HepG2 (cell line): ENCODE data around the gene PLCB4. TPM values are rescaled to one million over a fixed set of nuclear protein-coding genes. Genes with fewer than 3 reads are reported as not detected.

Source experiments
- ATAC-seq: fragments of 200-7000 bp; cut with Tn5 transposase; 3 replicates; pipeline ENCODE4 v1.9.1; 2020; ENCODE audit warnings: mild to moderate bottlenecking, moderate library complexity
- BruUV-seq: library from RNA; stranded (reverse); fragments of 400-500 nt; replicated peaks from 2 replicates; lab custom pipeline; 2021; lab: Mats Ljungman, UMichigan
- CTCF ChIA-PET: fragments of 300-600 bp; formaldehyde crosslinking; extraction: SDS; loops from one replicate; lab custom pipeline; 2021; ENCODE audit warnings: low total read pairs, inconsistent platforms, low intra/inter-chr PET ratio; lab: Yijun Ruan, JAX
- POLR2A ChIA-PET: fragments of 350-600 bp; sonication (Branson Sonifier 250); formaldehyde crosslinking; loops from one replicate; lab custom pipeline; 2020; ENCODE audit warnings: antibody characterized with exemption, inconsistent platforms; lab: Yijun Ruan, JAX
- DNase-seq: peaks from one replicate; pipeline ENCODE4 v3.0.0-alpha.2; 2015; ENCODE audit warnings: low spot score
- FAIRE-seq: peaks from 3 replicates; lab custom pipeline; 2011; peaks lifted over from hg19 to GRCh38; lab: Jason Lieb, UNC
- H2AFZ ChIP-seq: one replicate; pipeline ENCODE4 v1.6.1; 2011; ENCODE audit warnings: low read length, inconsistent platforms
- H3K27ac ChIP-seq: fragments of 300-600 bp; 3 replicates; pipeline ENCODE4 v1.8.0; 2011; ENCODE audit warnings: mixed run types, mild to moderate bottlenecking, mixed read lengths, low read length, inconsistent platforms; ENCODE audit not compliant: insufficient read depth; ENCODE audit errors: extremely low read length
- H3K27me3 ChIP-seq, 2 experiments: fragments of 200-600 bp in 1 of 2; 2 replicates in 1 of 2; 3 replicates in 1 of 2; pipeline versions ENCODE4 v1.6.0 to v1.8.0; 2011; ENCODE audit warnings: low read length in 2 of 2, mild to moderate bottlenecking in 2 of 2, moderate library complexity in 2 of 2, inconsistent platforms in 1 of 2; ENCODE audit not compliant: insufficient read depth in 2 of 2, control insufficient read depth in 1 of 2
- H3K36me3 ChIP-seq, 2 experiments: fragments of 200-600 bp in 1 of 2; replicated peaks in 1 of 2; 2 replicates in 1 of 2; 3 replicates in 1 of 2; pipeline versions ENCODE4 v1.5.1 to v1.8.0; 2011; ENCODE audit warnings: low read length in 2 of 2, inconsistent platforms in 1 of 2; ENCODE audit not compliant: insufficient read depth in 2 of 2, control insufficient read depth in 1 of 2
- H3K4me1 ChIP-seq: 2 replicates; pipeline ENCODE4 v1.5.1; 2012; ENCODE audit warnings: low read length, inconsistent platforms; ENCODE audit not compliant: insufficient read depth
- H3K4me2 ChIP-seq: 2 replicates; pipeline ENCODE4 v1.6.0; 2011; ENCODE audit warnings: low read depth, low read length, inconsistent platforms
- H3K4me3 ChIP-seq, 3 experiments: fragments of 200-600 bp in 1 of 3; sonication (generic), shearing (Covaris generic) in 1 of 3; replicated peaks in 1 of 3; 2 replicates each; pipeline ENCODE4 v1.5.1; 2011 to 2016; ENCODE audit warnings: low read length in 3 of 3, inconsistent platforms in 2 of 3, low read depth in 2 of 3, mild to moderate bottlenecking in 2 of 3, control low read depth in 1 of 3, mixed read lengths in 1 of 3; ENCODE audit not compliant: insufficient read depth in 1 of 3
- H3K79me2 ChIP-seq: one replicate; pipeline ENCODE4 v1.6.1; 2011; ENCODE audit warnings: low read length, inconsistent platforms; ENCODE audit not compliant: insufficient read depth
- H3K9ac ChIP-seq: 2 replicates; pipeline ENCODE4 v1.6.0; 2011; ENCODE audit warnings: mild to moderate bottlenecking, low read depth, low read length, inconsistent platforms; ENCODE audit not compliant: insufficient read depth
- H3K9me3 ChIP-seq: 2 replicates; pipeline ENCODE4 v1.5.1; 2012; ENCODE audit warnings: mild to moderate bottlenecking, low read length
- H4K20me1 ChIP-seq: 2 replicates; pipeline ENCODE4 v1.6.0; 2011; ENCODE audit warnings: inconsistent platforms, mild to moderate bottlenecking, low read length, moderate library complexity; ENCODE audit not compliant: insufficient read depth
- BRD4 ChIP-seq: sonication (generic); formaldehyde crosslinking; IDR thresholded peaks from 2 replicates; pipeline ENCODE4 v1.4.0; 2020; ENCODE audit warnings: missing genetic modification reagents
- CBFB ChIP-seq: sonication (generic); formaldehyde crosslinking; IDR thresholded peaks from 2 replicates; pipeline ENCODE4 v1.4.0; 2020; ENCODE audit warnings: missing genetic modification reagents
- CREBL2 ChIP-seq: sonication (generic); formaldehyde crosslinking; IDR thresholded peaks from 2 replicates; pipeline ENCODE4 v1.8.1; 2023; ENCODE audit warnings: missing genetic modification reagents, mild to moderate bottlenecking, borderline replicate concordance
- IKZF4 ChIP-seq: sonication (generic); formaldehyde crosslinking; IDR thresholded peaks from 2 replicates; pipeline ENCODE4 v1.5.1; 2020; ENCODE audit warnings: borderline replicate concordance, mild to moderate bottlenecking, low read depth, missing genetic modification reagents; ENCODE audit errors: not compliant biosample characterization
- KAT2B ChIP-seq: fragments of 150-350 bp; IDR thresholded peaks from 2 replicates; pipeline ENCODE4 v1.6.1; 2014; ENCODE audit warnings: low read depth, low read length, borderline replicate concordance
- KDM1A ChIP-seq: IDR thresholded peaks from 2 replicates; pipeline ENCODE4 v1.6.1; 2016; ENCODE audit warnings: missing compliant biosample characterization
- KLF11 ChIP-seq: IDR thresholded peaks from 2 replicates; pipeline ENCODE4 v1.6.1; 2016; ENCODE audit warnings: missing compliant biosample characterization
- NR1H2 ChIP-seq: sonication (generic); formaldehyde crosslinking; IDR thresholded peaks from 2 replicates; pipeline ENCODE4 v1.8.1; 2022; ENCODE audit warnings: low read depth, missing genetic modification reagents, borderline replicate concordance
- SP5 ChIP-seq: IDR thresholded peaks from 2 replicates; pipeline ENCODE4 v1.6.1; 2016; ENCODE audit warnings: low read depth, borderline replicate concordance
- ZFP62 ChIP-seq: sonication (generic); formaldehyde crosslinking; IDR thresholded peaks from 2 replicates; pipeline ENCODE4 v1.4.0; 2020; ENCODE audit warnings: missing genetic modification reagents
- ZMYM4 ChIP-seq: sonication (generic); formaldehyde crosslinking; IDR thresholded peaks from 2 replicates; pipeline ENCODE4 v1.8.1; 2023; ENCODE audit warnings: mild to moderate bottlenecking, missing genetic modification reagents
- ZNF501 ChIP-seq: sonication (generic); formaldehyde crosslinking; IDR thresholded peaks from 2 replicates; pipeline ENCODE4 v1.5.1; 2020; ENCODE audit warnings: mild to moderate bottlenecking, moderate library complexity, missing genetic modification reagents
- ZNF510 ChIP-seq: sonication (generic); formaldehyde crosslinking; IDR thresholded peaks from 2 replicates; pipeline ENCODE4 v1.4.0; 2020; ENCODE audit warnings: low read depth, mild to moderate bottlenecking, missing genetic modification reagents
- WGBS: methylation state at CpG from one replicate; pipeline ENCODE4 v1.1.6; 2017; ENCODE audit warnings: low lambda C conversion rate; 5-methylcytosine and 5-hydroxymethylcytosine counted together
- in situ Hi-C: cut with HindIII; loops from 2 replicates; pipeline ENCODE4 v1.10.0; 2017; ENCODE audit warnings: low pct_unique_long_range_greater_than_20kb; ENCODE audit not compliant: extremely low pct_ligation_motif_present
- intact Hi-C: fragments of 100-400 bp; cut with micrococcal nuclease; formaldehyde crosslinking; loops from one replicate; pipeline ENCODE4 v1.10.0; 2022; ENCODE audit not compliant: unreplicated experiment
- polyA plus RNA-seq, 8 experiments: library from polyadenylated mRNA; depleted of rRNA in 3 of 8; stranded (reverse) in 7 of 8; unstranded in 1 of 8; fragments of >200 nt; fragmentation: Illumina TruSeq in 4 of 8; extraction: Trizol in 4 of 8; gene quantifications; 2 replicates each; pipeline versions ENCODE4 v1.2.1 to v1.2.3, GENCODE V29; 2011 to 2016; ENCODE audit warnings: low read depth in 4 of 8, missing spikeins in 1 of 8, mixed read lengths in 1 of 8; ENCODE audit not compliant: insufficient read depth in 1 of 8
- total RNA-seq, 5 experiments: library from RNA; depleted of rRNA; stranded (reverse); fragments of >200 nt; fragmentation: Illumina TruSeq; extraction: Trizol; gene quantifications; 2 replicates each; pipeline ENCODE4 v1.2.3, GENCODE V29; 2016; ENCODE audit warnings: low read depth in 1 of 5
- TF ChIP-seq, protein P1 (sequence below): sonication (generic); formaldehyde crosslinking; IDR thresholded peaks from 2 replicates; pipeline ENCODE4 v1.4.0; 2020; ENCODE audit warnings: mild to moderate bottlenecking, missing genetic modification reagents
- TF ChIP-seq, protein P2 (sequence below): sonication (generic); formaldehyde crosslinking; IDR thresholded peaks from 2 replicates; pipeline ENCODE4 v1.8.0; 2022; ENCODE audit warnings: missing genetic modification reagents, mild to moderate bottlenecking, moderate library complexity, borderline replicate concordance

The PLCB4 gene
- total and polyA plus RNA-seq, 2 of the 13 experiments (the other 11 are each of a cell fraction or from before 2014, with no cell fraction given): 0.01 TPM; not detected in 1

DNA sequence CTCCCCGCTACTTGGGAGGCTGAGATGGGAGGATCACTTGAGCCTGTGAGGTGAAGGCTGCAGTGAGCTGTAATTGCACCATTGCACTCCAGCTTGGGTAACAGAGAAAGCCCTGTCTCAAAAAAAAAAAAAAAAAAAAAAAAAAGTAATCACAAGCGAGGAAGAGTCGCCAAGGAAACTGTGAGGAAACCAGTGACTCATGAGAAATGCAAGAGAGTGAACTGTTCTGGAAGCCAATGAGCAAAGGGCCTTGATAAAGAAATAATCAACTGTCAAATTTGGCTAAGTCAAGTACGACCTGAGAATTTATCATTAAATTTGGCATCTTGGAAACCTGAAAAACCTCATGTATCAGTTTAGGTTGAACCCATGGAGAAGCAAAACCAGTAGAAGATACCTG lies 429.4 kb downstream of the PLCB4 start:
- ATAC-seq (no peak), DNase-seq (no peak), FAIRE-seq (no peak)
- TF ChIP-seq, protein P1, sequence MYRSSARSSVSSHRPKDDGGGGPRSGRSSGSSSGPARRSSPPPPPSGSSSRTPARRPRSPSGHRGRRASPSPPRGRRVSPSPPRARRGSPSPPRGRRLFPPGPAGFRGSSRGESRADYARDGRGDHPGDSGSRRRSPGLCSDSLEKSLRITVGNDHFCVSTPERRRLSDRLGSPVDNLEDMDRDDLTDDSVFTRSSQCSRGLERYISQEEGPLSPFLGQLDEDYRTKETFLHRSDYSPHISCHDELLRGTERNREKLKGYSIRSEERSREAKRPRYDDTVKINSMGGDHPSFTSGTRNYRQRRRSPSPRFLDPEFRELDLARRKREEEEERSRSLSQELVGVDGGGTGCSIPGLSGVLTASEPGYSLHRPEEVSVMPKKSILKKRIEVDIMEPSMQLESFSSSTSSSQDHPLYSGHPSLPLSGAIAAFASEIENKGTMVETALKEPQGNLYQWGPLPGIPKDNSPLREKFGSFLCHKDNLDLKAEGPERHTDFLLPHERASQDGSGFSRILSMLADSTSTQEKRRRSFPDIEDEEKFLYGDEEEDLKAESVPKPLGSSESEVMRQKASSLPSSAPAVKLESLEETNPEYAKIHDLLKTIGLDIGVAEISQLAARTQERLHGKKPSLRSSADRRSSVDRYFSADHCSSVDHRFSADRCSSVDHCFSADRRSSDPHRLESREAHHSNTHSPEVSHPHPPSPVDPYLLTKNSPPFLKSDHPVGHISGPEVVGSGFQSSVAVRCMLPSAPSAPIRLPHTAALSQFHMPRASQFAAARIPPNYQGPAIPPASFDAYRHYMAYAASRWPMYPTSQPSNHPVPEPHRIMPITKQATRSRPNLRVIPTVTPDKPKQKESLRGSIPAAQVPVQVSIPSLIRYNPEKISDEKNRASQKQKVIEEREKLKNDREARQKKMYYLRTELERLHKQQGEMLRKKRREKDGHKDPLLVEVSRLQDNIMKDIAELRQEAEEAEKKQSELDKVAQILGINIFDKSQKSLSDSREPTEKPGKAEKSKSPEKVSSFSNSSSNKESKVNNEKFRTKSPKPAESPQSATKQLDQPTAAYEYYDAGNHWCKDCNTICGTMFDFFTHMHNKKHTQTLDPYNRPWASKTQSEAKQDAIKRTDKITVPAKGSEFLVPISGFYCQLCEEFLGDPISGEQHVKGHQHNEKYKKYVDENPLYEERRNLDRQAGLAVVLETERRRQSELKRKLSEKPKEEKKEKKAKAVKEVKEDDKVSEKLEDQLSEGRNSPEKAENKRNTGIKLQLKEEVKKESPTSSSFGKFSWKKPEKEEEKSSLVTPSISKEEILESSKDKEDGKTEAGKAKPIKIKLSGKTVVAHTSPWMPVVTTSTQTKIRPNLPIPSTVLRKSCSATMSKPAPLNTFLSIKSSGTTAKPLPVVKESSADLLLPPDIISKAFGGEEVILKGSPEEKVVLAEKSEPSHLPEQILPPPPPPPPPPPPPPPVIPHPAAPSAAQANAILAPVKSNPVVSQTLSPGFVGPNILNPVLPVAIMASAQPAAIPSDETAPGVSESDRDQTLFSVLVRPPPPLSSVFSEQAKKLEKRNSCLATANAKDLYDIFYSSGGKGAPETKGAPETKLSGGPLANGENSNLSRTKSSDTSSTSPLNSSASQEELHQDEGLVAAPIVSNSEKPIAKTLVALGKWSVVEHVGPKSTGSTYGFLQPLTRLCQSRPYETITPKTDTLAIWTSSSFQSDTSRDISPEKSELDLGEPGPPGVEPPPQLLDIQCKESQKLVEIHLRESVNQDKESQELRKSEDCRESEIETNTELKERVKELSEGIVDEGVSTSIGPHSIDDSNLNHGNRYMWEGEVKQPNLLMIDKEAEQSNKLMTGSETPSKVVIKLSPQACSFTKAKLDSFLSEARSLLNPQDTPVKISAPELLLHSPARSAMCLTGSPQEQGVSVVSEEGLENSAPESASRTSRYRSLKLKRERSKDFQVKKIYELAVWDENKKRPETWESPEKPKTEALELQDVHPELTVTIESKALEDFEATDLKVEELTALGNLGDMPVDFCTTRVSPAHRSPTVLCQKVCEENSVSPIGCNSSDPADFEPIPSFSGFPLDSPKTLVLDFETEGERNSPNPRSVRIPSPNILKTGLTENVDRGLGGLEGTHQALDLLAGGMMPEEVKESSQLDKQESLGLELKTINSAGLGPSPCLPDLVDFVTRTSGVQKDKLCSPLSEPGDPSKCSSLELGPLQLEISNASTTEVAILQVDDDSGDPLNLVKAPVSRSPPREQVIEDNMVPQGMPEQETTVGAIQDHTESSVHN (CRISPR knock-in tag): no peak
- no peak for TF ChIP-seq ZNF501 (CRISPR knock-in tag)
- no peak for TF ChIP-seq NR1H2
- TF ChIP-seq KAT2B: no peak
- TF ChIP-seq BRD4 (CRISPR knock-in tag): no peak
- no peak for TF ChIP-seq CREBL2 (CRISPR knock-in tag)
- TF ChIP-seq, protein P2, sequence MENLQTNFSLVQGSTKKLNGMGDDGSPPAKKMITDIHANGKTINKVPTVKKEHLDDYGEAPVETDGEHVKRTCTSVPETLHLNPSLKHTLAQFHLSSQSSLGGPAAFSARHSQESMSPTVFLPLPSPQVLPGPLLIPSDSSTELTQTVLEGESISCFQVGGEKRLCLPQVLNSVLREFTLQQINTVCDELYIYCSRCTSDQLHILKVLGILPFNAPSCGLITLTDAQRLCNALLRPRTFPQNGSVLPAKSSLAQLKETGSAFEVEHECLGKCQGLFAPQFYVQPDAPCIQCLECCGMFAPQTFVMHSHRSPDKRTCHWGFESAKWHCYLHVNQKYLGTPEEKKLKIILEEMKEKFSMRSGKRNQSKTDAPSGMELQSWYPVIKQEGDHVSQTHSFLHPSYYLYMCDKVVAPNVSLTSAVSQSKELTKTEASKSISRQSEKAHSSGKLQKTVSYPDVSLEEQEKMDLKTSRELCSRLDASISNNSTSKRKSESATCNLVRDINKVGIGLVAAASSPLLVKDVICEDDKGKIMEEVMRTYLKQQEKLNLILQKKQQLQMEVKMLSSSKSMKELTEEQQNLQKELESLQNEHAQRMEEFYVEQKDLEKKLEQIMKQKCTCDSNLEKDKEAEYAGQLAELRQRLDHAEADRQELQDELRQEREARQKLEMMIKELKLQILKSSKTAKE (CRISPR knock-in tag): no peak
- no peak for TF ChIP-seq SP5 (CRISPR knock-in tag)
- no peak for TF ChIP-seq KLF11 (CRISPR knock-in tag)
- TF ChIP-seq ZFP62 (CRISPR knock-in tag): no peak
- no peak for TF ChIP-seq ZMYM4 (CRISPR knock-in tag)
- no peak for TF ChIP-seq CBFB (CRISPR knock-in tag)
- TF ChIP-seq ZNF510 (CRISPR knock-in tag): no peak
- TF ChIP-seq KDM1A (CRISPR knock-in tag): no peak
- no peak for TF ChIP-seq IKZF4 (CRISPR knock-in tag)
- H3K9ac ChIP-seq: no peak overlapping the region
- no peaks in the 10 kb centered on the region for H3K36me3 ChIP-seq
- H2AFZ ChIP-seq: no peak overlapping the region
- no peak overlapping the region for H3K27ac ChIP-seq
- no peaks in the 10 kb centered on the region for H3K4me1 ChIP-seq
- no peaks in the 10 kb centered on the region for H4K20me1 ChIP-seq
- ChIA-PET CTCF (no interaction called here), POLR2A (no interaction called here)
- in situ Hi-C loops (no loop called here), intact Hi-C loops (no loop called here)
- no peak overlapping the region for H3K4me3 ChIP-seq
- WGBS: under 1% methylated on average over 4 of the region's 4 CpGs
- H3K79me2 ChIP-seq: no peaks in the 10 kb centered on the region
- no peaks in the 10 kb centered on the region for H3K9me3 ChIP-seq
- no TSS peak for BruUV-seq
- H3K4me2 ChIP-seq: no peak overlapping the region
- H3K27me3 ChIP-seq: no peaks in the 10 kb centered on the region
